HepG2 (cell line): Measurements from ENCODE around the gene LMF2. TPM values are rescaled to one million over a fixed set of nuclear protein-coding genes. Genes with fewer than 3 reads are reported as not detected.
A peak's percentile ranks its signal among the peaks of the same experiment; 100 is the strongest.

Experiments
- BORCS8-MEF2B ChIP-seq: sonication (generic); formaldehyde crosslinking; IDR thresholded peaks from 2 replicates; pipeline ENCODE4 v1.8.0; 2022; ENCODE audit warnings: mild to moderate bottlenecking, missing genetic modification reagents
- DRAP1 ChIP-seq: IDR thresholded peaks from 2 replicates; pipeline ENCODE4 v1.6.1; 2016; ENCODE audit warnings: missing genetic modification reagents, missing compliant biosample characterization
- ELF4 ChIP-seq: sonication (generic); formaldehyde crosslinking; IDR thresholded peaks from 2 replicates; pipeline ENCODE4 v1.5.0; 2020; ENCODE audit warnings: missing genetic modification reagents, mild to moderate bottlenecking, moderate library complexity, borderline replicate concordance
- GLMP ChIP-seq: sonication (generic); formaldehyde crosslinking; IDR thresholded peaks from 2 replicates; pipeline ENCODE4 v1.9.0; 2021; ENCODE audit warnings: missing genetic modification reagents, mild to moderate bottlenecking, borderline replicate concordance
- HNF4G ChIP-seq, 2 experiments: sonication (generic) in 1 of 2; formaldehyde crosslinking in 1 of 2; IDR thresholded peaks; 2 replicates each; pipeline versions ENCODE4 v1.4.0 to v1.6.1; 2011 to 2020; ENCODE audit warnings: borderline replicate concordance in 2 of 2, low read depth in 2 of 2, mild to moderate bottlenecking in 2 of 2, low read length in 1 of 2, missing genetic modification reagents in 1 of 2, moderate library complexity in 1 of 2
- SNAPC2 ChIP-seq: sonication (generic); formaldehyde crosslinking; IDR thresholded peaks from 2 replicates; pipeline ENCODE4 v1.8.1; 2022; ENCODE audit warnings: mild to moderate bottlenecking, missing genetic modification reagents
- SNRNP70 ChIP-seq: fragments of 200-400 bp; formaldehyde crosslinking; IDR thresholded peaks from 2 replicates; pipeline ENCODE4 v1.6.1; 2017; ENCODE audit warnings: mild to moderate bottlenecking, low read depth, low read length, moderate library complexity
- STAT6 ChIP-seq: sonication (generic); formaldehyde crosslinking; IDR thresholded peaks from 2 replicates; pipeline ENCODE4 v1.4.0; 2020; ENCODE audit warnings: missing genetic modification reagents, mild to moderate bottlenecking, borderline replicate concordance
- TBP ChIP-seq: sonication (generic); formaldehyde crosslinking; IDR thresholded peaks from 2 replicates; pipeline ENCODE4 v1.5.0; 2020; ENCODE audit warnings: missing genetic modification reagents
- ZNF646 ChIP-seq: sonication (generic); formaldehyde crosslinking; IDR thresholded peaks from 2 replicates; pipeline ENCODE4 v1.9.0; 2021; ENCODE audit warnings: mild to moderate bottlenecking, missing genetic modification reagents
- polyA plus RNA-seq, 8 experiments: library from polyadenylated mRNA; depleted of rRNA in 3 of 8; stranded (reverse) in 7 of 8; unstranded in 1 of 8; fragments of >200 nt; fragmentation: Illumina TruSeq in 4 of 8; extraction: Trizol in 4 of 8; gene quantifications; 2 replicates each; pipeline versions ENCODE4 v1.2.1 to v1.2.3, GENCODE V29; 2011 to 2016; ENCODE audit warnings: low read depth in 4 of 8, missing spikeins in 1 of 8, mixed read lengths in 1 of 8; ENCODE audit not compliant: insufficient read depth in 1 of 8
- total RNA-seq, 5 experiments: library from RNA; depleted of rRNA; stranded (reverse); fragments of >200 nt; fragmentation: Illumina TruSeq; extraction: Trizol; gene quantifications; 2 replicates each; pipeline ENCODE4 v1.2.3, GENCODE V29; 2016; ENCODE audit warnings: low read depth in 1 of 5
- TF ChIP-seq, protein P1 (sequence below): sonication (generic); formaldehyde crosslinking; IDR thresholded peaks from 2 replicates; pipeline ENCODE4 v1.4.0; 2020; ENCODE audit warnings: missing genetic modification reagents, borderline replicate concordance
- TF ChIP-seq, protein P2 (sequence below): sonication (generic); formaldehyde crosslinking; IDR thresholded peaks from 2 replicates; pipeline ENCODE4 v1.8.0; 2022; ENCODE audit warnings: missing genetic modification reagents, mild to moderate bottlenecking, borderline replicate concordance

LMF2 gene
- total and polyA plus RNA-seq, 2 of the 13 experiments (the other 11 are each of a cell fraction or from before 2014, with no cell fraction given) = 23.3 to 30.6 TPM

DNA sequence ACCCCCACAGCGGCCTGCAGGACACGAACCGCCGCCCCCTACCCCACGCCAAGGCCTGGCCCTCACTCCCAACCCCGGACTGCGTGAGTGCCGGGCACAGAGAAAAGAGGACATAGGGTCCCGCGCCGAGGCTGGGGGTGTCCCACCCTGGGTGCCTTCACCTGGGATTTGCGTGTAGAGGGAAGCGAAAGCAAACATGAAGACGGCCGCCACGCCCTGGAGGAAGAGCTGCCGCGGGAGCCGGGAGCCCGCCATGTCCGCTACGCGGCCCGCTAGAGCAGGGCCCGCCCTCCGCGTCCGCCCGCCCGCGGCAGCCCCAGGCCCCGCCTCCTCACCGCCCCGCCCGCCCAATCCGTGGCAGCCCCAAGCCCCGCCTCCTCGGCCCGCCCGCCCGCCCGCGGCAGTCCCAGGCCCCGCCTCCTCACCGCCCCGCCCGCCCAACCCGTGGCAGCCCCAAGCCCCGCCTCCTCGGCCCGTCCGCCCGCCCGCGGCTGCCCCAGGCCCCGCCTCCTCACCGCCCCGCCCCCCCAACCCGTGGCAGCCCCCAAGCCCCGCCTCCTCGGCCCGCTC is at the start of gene LMF2 (continued):
- no peak for TF ChIP-seq ZNF646 (CRISPR knock-in tag)
- TF ChIP-seq DRAP1 = no peak
- no peak for TF ChIP-seq SNAPC2
- no peak for TF ChIP-seq HNF4G (IDR thresholded peaks at IDR 0.05; ENCODE audit: borderline replicate concordance, low read depth, low read length)
- TF ChIP-seq HNF4G (CRISPR knock-in tag; IDR thresholded peaks at IDR 0.05; ENCODE audit: borderline replicate concordance, low read depth) = no peak
- TF ChIP-seq TBP (CRISPR knock-in tag) = no peak
- no peak for TF ChIP-seq ELF4 (CRISPR knock-in tag)
- peak; percentile 52; the same call in 1 of the 2 replicates for TF ChIP-seq BORCS8-MEF2B (CRISPR knock-in tag)
- no peak for TF ChIP-seq SNRNP70
- TF ChIP-seq, protein P1, sequence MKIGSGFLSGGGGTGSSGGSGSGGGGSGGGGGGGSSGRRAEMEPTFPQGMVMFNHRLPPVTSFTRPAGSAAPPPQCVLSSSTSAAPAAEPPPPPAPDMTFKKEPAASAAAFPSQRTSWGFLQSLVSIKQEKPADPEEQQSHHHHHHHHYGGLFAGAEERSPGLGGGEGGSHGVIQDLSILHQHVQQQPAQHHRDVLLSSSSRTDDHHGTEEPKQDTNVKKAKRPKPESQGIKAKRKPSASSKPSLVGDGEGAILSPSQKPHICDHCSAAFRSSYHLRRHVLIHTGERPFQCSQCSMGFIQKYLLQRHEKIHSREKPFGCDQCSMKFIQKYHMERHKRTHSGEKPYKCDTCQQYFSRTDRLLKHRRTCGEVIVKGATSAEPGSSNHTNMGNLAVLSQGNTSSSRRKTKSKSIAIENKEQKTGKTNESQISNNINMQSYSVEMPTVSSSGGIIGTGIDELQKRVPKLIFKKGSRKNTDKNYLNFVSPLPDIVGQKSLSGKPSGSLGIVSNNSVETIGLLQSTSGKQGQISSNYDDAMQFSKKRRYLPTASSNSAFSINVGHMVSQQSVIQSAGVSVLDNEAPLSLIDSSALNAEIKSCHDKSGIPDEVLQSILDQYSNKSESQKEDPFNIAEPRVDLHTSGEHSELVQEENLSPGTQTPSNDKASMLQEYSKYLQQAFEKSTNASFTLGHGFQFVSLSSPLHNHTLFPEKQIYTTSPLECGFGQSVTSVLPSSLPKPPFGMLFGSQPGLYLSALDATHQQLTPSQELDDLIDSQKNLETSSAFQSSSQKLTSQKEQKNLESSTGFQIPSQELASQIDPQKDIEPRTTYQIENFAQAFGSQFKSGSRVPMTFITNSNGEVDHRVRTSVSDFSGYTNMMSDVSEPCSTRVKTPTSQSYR (CRISPR knock-in tag) = peak; percentile 21; the same call in 1 of the 2 replicates
- no peak for TF ChIP-seq GLMP
- TF ChIP-seq STAT6 = no peak
- TF ChIP-seq, protein P2, sequence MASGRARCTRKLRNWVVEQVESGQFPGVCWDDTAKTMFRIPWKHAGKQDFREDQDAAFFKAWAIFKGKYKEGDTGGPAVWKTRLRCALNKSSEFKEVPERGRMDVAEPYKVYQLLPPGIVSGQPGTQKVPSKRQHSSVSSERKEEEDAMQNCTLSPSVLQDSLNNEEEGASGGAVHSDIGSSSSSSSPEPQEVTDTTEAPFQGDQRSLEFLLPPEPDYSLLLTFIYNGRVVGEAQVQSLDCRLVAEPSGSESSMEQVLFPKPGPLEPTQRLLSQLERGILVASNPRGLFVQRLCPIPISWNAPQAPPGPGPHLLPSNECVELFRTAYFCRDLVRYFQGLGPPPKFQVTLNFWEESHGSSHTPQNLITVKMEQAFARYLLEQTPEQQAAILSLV (CRISPR knock-in tag) = no peak
